Fibroblast of the conjunctiva (primary cell): ENCODE data around the gene SMCHD1.

ENCODE experiments used
- DNase-seq: peaks from one replicate; pipeline ENCODE4 v3.0.0-alpha.2; 2010; ENCODE audit warnings: low read depth

The SMCHD1 gene

GRCh38 chr18:2853173-2853925 is 197.8 kb downstream of the SMCHD1 start:
- no peak for DNase-seq

- DNase-seq = no peak
Measured at GRCh38 chr18:2853926-2854664, 198.6 kb downstream of the SMCHD1 start.
